Muscle of leg (tissue), 11 donors: ENCODE results near the gene JMJD4. TPM values are rescaled to one million over a fixed set of nuclear protein-coding genes. Genes with fewer than 3 reads are reported as not detected.
A peak's percentile ranks its signal among the peaks of the same experiment; 100 is the strongest.

Experiments used
- DNase-seq: peaks from one replicate; pipeline ENCODE4 v3.0.0; 2013
- H3K27ac ChIP-seq: one replicate; pipeline ENCODE4 v1.5.1; 2013; ENCODE audit warnings: mild to moderate bottlenecking, low read length, control low read depth
- H3K27me3 ChIP-seq: one replicate; pipeline ENCODE4 v1.6.1; 2013; ENCODE audit warnings: low read length; ENCODE audit not compliant: control insufficient read depth, insufficient read depth
- H3K36me3 ChIP-seq: one replicate; pipeline ENCODE4 v1.6.1; 2013; ENCODE audit warnings: low read length; ENCODE audit not compliant: control insufficient read depth, insufficient read depth
- H3K4me1 ChIP-seq: one replicate; pipeline ENCODE4 v1.6.1; 2013; ENCODE audit warnings: low read length; ENCODE audit not compliant: control insufficient read depth, insufficient read depth
- H3K4me3 ChIP-seq: one replicate; pipeline ENCODE4 v1.5.1; 2013; ENCODE audit warnings: low read length, control low read depth
- H3K9me3 ChIP-seq: replicated peaks from 2 replicates; pipeline ENCODE4 v1.6.1; 2013; ENCODE audit warnings: low read depth, low read length; ENCODE audit not compliant: control insufficient read depth
- WGBS: methylation state at CpG from one replicate; pipeline ENCODE4 v1.1.5; 2013; ENCODE audit warnings: missing lambda C conversion rate; ENCODE audit not compliant: insufficient coverage; 5-methylcytosine and 5-hydroxymethylcytosine counted together
- polyA plus RNA-seq, 8 donors: library from polyadenylated mRNA; unstranded; fragments of 120-200 nt; gene quantifications; one replicate each; pipeline versions ENCODE4 v1.2.1 to v1.2.3, GENCODE V29; 2013; ENCODE audit warnings: inconsistent platforms in 1 of 8, low replicate concordance in 1 of 8; ENCODE audit not compliant: insufficient read length in 8 of 8, insufficient read depth in 1 of 8
- total RNA-seq: library from RNA; stranded (reverse); fragments of 120-200 nt; gene quantifications from one replicate; pipeline ENCODE4 v1.2.4, GENCODE V29; 2013

JMJD4 gene
- total and polyA plus RNA-seq, 9 donors, result 16.2 to 20.6 (median 19.3) TPM

DNA sequence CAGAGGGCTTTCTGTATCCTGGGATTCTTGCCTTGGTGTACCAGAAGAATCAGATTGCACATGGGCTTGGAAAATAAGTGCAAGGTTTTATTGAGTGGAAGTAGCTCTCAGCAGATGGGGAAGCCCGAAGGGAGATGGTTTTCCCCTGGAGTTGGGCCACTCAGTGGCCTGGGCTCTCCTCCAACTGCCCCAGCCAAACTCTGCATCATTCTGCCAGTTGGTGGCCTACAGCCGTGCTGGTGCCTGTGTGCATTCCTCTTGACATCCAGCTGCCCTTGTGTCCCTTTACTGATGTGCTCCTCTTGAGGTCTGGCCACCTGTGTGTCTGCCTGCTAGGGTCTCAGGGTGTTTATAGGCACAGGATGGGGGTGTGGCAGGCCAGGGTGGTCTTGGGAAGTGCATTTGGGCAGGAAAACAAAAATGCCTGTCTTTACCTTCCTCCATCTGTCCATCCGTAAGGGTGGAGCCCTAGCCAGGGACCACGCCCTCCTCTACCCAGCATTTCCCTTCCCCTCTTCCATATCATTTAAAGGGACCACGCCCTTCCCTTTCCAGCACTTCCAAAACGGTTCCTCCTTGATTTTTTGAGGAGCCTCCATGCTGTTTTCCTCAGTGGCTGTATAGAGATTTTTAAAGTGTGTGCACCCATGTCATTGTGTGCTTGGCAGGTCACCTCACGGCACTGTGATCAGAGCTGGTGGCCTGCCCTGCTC, 19.1 kb upstream of the JMJD4 start:
- 74% methylated on average over 3 of the region's 7 CpGs for WGBS
- H3K4me3 ChIP-seq, result no peak overlapping the region
- peak overlapping the region; percentile 51 for H3K27ac ChIP-seq
- H3K27me3 ChIP-seq, result no peaks in the 10 kb centered on the region
- peak; percentile 78 for DNase-seq
- no peaks in the 10 kb centered on the region for H3K9me3 ChIP-seq
- H3K36me3 ChIP-seq, result peaks cover 41% of the 10 kb centered on the region
- peaks cover 40% of the 10 kb centered on the region for H3K4me1 ChIP-seq

DNA sequence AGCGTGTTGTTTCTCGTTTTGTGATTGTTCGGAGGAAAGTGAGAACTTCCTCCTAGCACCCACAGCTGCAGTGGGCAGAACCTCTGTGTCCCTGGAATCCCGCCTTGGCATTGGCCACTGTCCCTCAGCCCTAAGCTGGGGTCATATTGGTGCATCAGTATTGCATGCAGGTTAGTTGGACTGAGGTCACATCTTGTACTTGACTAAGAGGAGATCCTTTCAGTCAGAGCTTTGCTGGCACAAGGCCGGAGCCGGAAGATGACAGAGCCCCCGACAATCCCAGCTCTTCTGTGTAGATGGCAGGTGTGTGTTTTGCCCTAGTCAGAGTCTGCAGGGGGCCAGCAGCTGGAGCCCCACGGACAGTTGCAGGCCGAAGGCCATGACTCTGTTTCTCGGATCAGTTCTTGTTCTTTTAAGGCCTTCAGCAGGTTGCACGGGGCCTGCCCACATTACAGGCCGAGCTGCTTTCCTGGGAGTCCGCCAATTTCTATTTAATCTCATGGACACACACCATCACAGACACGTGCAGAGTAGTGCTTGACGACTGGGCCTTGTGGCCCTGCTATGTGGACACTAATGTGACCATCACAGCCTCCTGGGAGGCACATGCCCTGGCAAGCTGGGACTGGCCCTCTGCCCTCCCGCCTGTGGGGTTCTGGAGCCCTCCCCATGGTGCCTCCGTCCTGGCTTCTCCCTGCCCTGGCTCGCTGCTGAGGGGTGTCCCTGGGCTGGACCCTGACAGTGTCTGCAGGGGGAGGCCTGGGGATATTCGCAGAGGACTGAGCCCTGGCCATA, 15.0 kb upstream of the JMJD4 start:
- Histone ChIP-seq H3K27me3 (no peaks in the 10 kb centered on the region), H3K36me3 (peaks cover 45% of the 10 kb centered on the region), H3K4me1 (peaks cover 21% of the 10 kb centered on the region), H3K9me3 (no peaks in the 10 kb centered on the region), H3K27ac (no peak overlapping the region), H3K4me3 (no peak overlapping the region)
- DNase-seq, result no peak
- 60% methylated on average over 8 of the region's 19 CpGs for WGBS

DNA sequence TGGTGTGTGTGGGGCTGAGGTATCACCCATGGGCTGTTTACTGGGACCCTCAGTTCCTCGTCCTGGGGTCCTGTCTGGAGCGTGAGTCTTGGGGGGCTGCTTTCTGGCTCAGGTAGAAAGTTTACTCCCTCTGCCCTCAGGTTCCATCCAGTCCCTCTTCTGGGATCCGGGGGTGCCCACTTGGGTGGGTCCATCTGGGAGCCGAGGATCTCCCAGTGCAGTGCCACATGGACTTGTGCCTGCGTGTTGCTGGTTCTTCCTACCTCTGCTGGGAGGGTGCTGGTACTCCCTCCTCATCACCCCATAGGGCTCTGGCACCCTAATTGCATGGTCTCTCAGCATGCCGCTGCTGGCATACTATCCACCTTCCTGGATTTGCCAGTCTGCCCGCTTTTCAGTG, 14.1 kb upstream of the JMJD4 start:
- H3K27ac ChIP-seq, result no peak overlapping the region
- 92% methylated on average over 4 of the region's 7 CpGs for WGBS
- H3K4me1 ChIP-seq, result peaks cover 12% of the 10 kb centered on the region
- no peak overlapping the region for H3K4me3 ChIP-seq
- H3K27me3 ChIP-seq, result no peaks in the 10 kb centered on the region
- no peak for DNase-seq
- peaks cover 45% of the 10 kb centered on the region for H3K36me3 ChIP-seq
- H3K9me3 ChIP-seq, result no peaks in the 10 kb centered on the region

DNA sequence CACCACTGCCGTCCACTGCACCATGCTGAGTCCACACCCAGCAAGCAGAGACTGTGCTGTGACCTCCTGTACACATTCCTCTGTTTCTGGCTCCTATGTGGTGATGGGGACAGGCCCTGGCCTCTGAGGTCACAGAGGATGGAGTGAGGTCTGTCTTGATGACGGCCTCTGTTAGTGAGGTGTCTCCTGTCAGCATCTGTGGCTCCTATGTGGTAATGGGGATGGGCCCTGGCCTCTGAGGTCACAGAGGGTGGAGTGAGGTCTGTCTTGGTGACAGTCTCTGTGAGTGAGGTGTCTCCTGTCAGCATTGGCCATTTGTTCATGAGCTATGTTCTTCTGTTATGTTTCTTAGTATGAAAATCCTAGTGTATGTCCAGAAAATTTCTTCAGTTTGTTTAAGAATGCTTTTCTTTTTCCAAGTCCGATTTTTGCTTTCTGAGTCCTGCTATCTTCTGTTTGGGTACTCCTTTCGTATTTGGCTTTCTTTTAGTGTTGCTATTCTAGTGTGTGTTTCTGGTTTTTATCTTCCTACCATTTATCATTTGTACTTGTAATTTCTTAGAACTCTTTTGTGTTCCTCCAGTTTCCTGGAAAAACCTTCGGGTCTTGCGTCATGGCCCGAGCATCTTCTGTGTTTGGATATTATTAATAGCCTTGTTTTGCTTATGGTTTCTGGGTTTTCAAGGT, 13.5 kb upstream of the JMJD4 start:
- H3K27ac ChIP-seq, result no peak overlapping the region

DNA sequence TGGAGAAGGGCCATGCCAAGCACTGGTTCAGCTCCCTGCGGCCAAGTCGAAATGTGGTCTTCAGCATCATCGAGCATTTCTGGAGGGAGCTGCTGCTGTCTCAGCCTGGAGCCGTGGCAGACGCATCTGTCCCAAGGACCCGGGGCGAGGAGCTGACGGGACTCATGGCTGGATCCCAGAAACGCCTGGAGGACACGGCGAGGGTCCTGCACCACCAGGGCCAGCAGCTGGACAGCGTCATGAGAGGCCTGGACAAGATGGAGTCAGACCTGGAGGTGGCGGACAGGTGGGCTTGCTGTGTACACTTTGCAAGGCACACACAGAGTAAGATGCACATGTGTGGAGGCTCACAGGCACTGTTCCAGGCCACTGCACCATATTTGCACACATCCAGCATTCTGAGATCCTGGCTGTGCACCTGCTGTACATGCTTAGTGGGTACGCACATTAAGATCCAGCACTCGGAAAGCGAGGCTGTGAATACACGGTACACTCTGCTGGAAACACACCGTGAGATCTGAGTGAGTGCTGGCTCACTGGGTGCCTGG, 12.9 kb upstream of the JMJD4 start:
- no peaks in the 10 kb centered on the region for H3K27me3 ChIP-seq
- WGBS, result 92% methylated on average over 18 of the region's 18 CpGs
- H3K4me1 ChIP-seq, result peaks cover under 1% of the 10 kb centered on the region
- no peak overlapping the region for H3K4me3 ChIP-seq
- DNase-seq, result no peak
- H3K27ac ChIP-seq, result no peak overlapping the region
- H3K9me3 ChIP-seq, result no peaks in the 10 kb centered on the region
- peaks cover 37% of the 10 kb centered on the region for H3K36me3 ChIP-seq

More for the DNA sequence above, 13.5 kb upstream of the JMJD4 start:
- Histone ChIP-seq H3K4me1 (peaks cover 6% of the 10 kb centered on the region), H3K27me3 (no peaks in the 10 kb centered on the region), H3K9me3 (no peaks in the 10 kb centered on the region), H3K4me3 (no peak overlapping the region), H3K36me3 (peaks cover 43% of the 10 kb centered on the region)
- WGBS, result 79% methylated on average over 2 of the region's 7 CpGs
- no peak for DNase-seq

DNA sequence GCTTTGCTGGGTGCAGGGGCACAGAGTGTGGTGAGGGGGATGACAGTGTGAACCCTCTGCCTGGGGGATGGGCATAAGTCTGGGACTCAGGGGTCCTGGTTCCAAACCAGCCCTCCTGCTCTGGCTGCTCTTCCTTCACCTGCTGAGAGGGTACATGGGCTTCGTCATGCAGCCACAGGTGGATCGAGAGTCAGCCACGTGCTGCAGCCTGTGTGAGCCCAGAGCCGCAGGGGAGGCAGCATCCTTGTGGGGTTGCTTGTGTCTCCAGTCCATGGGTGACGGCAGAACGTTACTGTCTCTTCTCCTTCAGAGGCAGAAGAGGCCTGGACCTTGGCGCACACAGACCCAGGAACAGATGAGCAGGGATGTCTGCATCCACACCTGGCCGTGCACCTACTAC, 12.3 kb upstream of the JMJD4 start:
- Histone ChIP-seq H3K27ac (no peak overlapping the region), H3K9me3 (no peaks in the 10 kb centered on the region), H3K4me3 (no peak overlapping the region), H3K36me3 (peaks cover 37% of the 10 kb centered on the region), H3K27me3 (no peaks in the 10 kb centered on the region), H3K4me1 (no peaks in the 10 kb centered on the region)
- WGBS, result 88% methylated on average over 7 of the region's 8 CpGs
- DNase-seq, result no peak

DNA sequence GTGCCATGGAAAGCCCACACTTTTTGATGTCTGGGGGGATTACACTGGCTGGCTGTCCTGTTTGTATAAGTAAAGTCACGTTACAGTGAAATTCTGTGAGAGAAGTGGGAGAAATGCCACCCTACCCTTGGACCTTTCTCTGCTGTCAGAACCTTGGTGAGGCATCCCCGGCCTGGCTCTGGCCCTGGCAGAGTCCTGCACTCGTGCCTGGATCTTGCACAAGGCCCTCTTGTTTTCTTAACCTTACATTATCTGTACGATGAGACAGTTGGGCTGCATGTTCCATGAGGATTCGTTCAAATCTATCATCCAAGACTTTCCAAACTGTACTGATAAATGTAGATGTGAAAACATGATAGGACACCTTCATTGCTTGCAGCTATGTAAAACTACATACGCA, 11.6 kb upstream of the JMJD4 start:
- Histone ChIP-seq H3K4me3 (no peak overlapping the region), H3K4me1 (no peaks in the 10 kb centered on the region), H3K36me3 (peaks cover 37% of the 10 kb centered on the region), H3K27me3 (no peaks in the 10 kb centered on the region), H3K9me3 (no peaks in the 10 kb centered on the region), H3K27ac (no peak overlapping the region)
- 85% methylated on average over 3 of the region's 6 CpGs for WGBS
- no peak for DNase-seq

DNA sequence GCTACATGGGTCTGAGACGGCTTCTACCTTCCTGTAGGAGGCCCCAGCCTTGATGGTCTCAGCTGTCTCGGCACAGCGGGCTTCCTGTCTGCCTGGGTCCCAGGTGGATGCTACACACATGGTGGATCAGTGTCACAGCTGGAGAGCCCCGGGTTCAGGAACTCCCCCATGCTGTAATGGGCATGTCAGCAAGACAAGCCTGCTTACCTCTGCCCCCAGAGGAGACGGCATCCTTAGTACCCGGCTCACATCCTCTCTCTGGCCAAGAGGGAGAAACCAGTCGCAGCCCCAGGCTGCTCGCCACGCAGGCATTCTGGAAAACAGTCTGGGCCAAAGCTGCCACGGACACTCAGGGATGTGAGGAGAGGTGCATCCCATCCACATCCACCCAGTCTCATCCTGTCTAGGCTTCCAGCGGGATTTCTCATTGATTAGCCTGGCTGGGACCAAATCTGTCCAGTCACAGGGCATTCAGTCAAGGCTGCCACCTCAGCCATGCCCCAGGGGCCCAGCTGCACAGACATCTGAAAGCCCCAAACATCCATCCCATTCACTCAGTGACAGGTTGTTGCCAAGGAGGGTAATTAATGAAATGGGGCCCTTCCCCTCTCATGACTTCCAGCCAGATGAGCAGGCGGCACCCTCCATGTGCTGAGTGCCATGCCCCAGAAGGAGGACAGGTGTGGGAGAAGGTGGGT, 10.6 kb upstream of the JMJD4 start:
- no peaks in the 10 kb centered on the region for H3K4me1 ChIP-seq

DNA sequence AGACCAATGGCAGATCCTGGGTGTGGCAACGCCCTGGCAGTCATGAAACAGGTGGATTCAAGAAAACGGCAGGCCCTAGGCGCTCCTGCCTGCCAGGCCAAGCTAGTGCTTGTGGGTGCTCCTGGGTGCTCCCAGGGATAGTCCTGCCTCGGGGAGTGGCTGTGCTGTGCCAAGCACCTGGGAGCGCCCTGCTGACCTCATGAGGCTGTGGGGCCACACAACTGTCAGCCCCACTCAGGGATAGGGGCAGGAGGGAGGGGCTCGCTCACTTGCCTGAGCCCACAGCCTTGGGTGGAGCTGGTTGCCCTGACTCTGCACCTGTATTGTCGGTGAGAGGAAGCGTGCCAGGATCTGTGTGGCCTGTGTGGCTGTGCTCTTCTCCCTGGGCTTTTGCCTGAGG, 9.6 kb upstream of the JMJD4 start:
- no peak for DNase-seq
- Histone ChIP-seq H3K36me3 (peaks cover 23% of the 10 kb centered on the region), H3K4me3 (no peak overlapping the region), H3K27me3 (no peaks in the 10 kb centered on the region), H3K9me3 (no peaks in the 10 kb centered on the region), H3K4me1 (no peaks in the 10 kb centered on the region), H3K27ac (no peak overlapping the region)
- 84% methylated on average over 8 of the region's 8 CpGs for WGBS

More for the DNA sequence above, 10.6 kb upstream of the JMJD4 start:
- H3K36me3 ChIP-seq, result peaks cover 31% of the 10 kb centered on the region
- no peaks in the 10 kb centered on the region for H3K27me3 ChIP-seq
- no peaks in the 10 kb centered on the region for H3K9me3 ChIP-seq
- no peak overlapping the region for H3K4me3 ChIP-seq
- no peak overlapping the region for H3K27ac ChIP-seq
- no peak for DNase-seq
- 51% methylated on average over 5 of the region's 12 CpGs for WGBS
